ENCODE data around the gene NXPH1. TPM values are rescaled to one million over a fixed set of nuclear protein-coding genes. Genes with fewer than 3 reads are reported as not detected.

NXPH1 gene
- total RNA-seq, 4 donors from 2014 or later: not detected

- no peak overlapping the region for H3K27ac ChIP-seq
- intact Hi-C loops (cut with DNase I): no loop called here
- no peak for TF ChIP-seq CTCF (IDR thresholded peaks at IDR 0.05)
- TF ChIP-seq POLR2A (IDR thresholded peaks at IDR 0.05): no peak
These were observed 340.1 kb downstream of the NXPH1 start for GRCh38 chr7:8773518-8773917.

GRCh38 chr7:8778459-8778858 lies 345.1 kb downstream of the NXPH1 start:
- 45 to 66% methylated on average over 2 of the region's 2 CpGs for WGBS, 2 donors
- no peak overlapping the region for H3K27ac ChIP-seq

More at GRCh38 chr7:8773518-8773917, 340.1 kb downstream of the NXPH1 start:
- H3K27me3 ChIP-seq: no peaks in the 10 kb centered on the region
- no peak overlapping the region for H3K4me3 ChIP-seq
- no peak for DNase-seq
- H3K9me3 ChIP-seq: no peaks in the 10 kb centered on the region
- H3K36me3 ChIP-seq: no peaks in the 10 kb centered on the region
- no peaks in the 10 kb centered on the region for H3K4me1 ChIP-seq

GRCh38 chr7:8781166-8781565 lies 347.8 kb downstream of the NXPH1 start:
- DNase-seq: no peak
- no peak overlapping the region for H3K4me3 ChIP-seq
- intact Hi-C loops (cut with DNase I): no loop called here

More at GRCh38 chr7:8778459-8778858, 345.1 kb downstream of the NXPH1 start:
- no peaks in the 10 kb centered on the region for H3K36me3 ChIP-seq
- H3K4me1 ChIP-seq: no peaks in the 10 kb centered on the region
- intact Hi-C loops (cut with DNase I): no loop called here
- no peak for TF ChIP-seq CTCF (IDR thresholded peaks at IDR 0.05)
- TF ChIP-seq POLR2A (IDR thresholded peaks at IDR 0.05): no peak
- no peak for DNase-seq
- H3K9me3 ChIP-seq: no peaks in the 10 kb centered on the region
- H3K4me3 ChIP-seq: no peak overlapping the region
- no peaks in the 10 kb centered on the region for H3K27me3 ChIP-seq

GRCh38 chr7:8783229-8783628 lies 349.8 kb downstream of the NXPH1 start:
- Histone ChIP-seq H3K27me3 (no peaks in the 10 kb centered on the region), H3K27ac (no peak overlapping the region), H3K9me3 (no peaks in the 10 kb centered on the region), H3K4me1 (no peaks in the 10 kb centered on the region), H3K4me3 (no peak overlapping the region), H3K36me3 (no peaks in the 10 kb centered on the region)
- intact Hi-C loops (cut with DNase I): no loop called here
- WGBS, 2 donors: 31 to 36% methylated on average over 2 of the region's 2 CpGs
- TF ChIP-seq CTCF (IDR thresholded peaks at IDR 0.05): no peak
- no peak for TF ChIP-seq POLR2A (IDR thresholded peaks at IDR 0.05)
- no peak for DNase-seq

More at GRCh38 chr7:8781166-8781565, 347.8 kb downstream of the NXPH1 start:
- Histone ChIP-seq H3K36me3 (no peaks in the 10 kb centered on the region), H3K9me3 (no peaks in the 10 kb centered on the region), H3K27me3 (no peaks in the 10 kb centered on the region), H3K4me1 (no peaks in the 10 kb centered on the region), H3K27ac (no peak overlapping the region)
- TF ChIP-seq POLR2A (IDR thresholded peaks at IDR 0.05): no peak
- no peak for TF ChIP-seq CTCF (IDR thresholded peaks at IDR 0.05)

- intact Hi-C loops (cut with DNase I): no loop called here
These were observed 351.7 kb downstream of the NXPH1 start for GRCh38 chr7:8785081-8785480.

More at GRCh38 chr7:8785081-8785480, 351.7 kb downstream of the NXPH1 start:
- Histone ChIP-seq H3K27me3 (no peaks in the 10 kb centered on the region), H3K27ac (no peak overlapping the region), H3K36me3 (no peaks in the 10 kb centered on the region), H3K4me1 (no peaks in the 10 kb centered on the region), H3K9me3 (no peaks in the 10 kb centered on the region), H3K4me3 (no peak overlapping the region)
- TF ChIP-seq POLR2A (IDR thresholded peaks at IDR 0.05): no peak
- no peak for TF ChIP-seq CTCF (IDR thresholded peaks at IDR 0.05)
- DNase-seq: no peak
